GM13976 (cell line): ENCODE measurements around the gene GABRG3.

Experiments used
- DNase-seq: peaks from one replicate; pipeline ENCODE4 v3.0.0; 2012; ENCODE audit warnings: low spot score
- CTCF ChIP-seq: IDR thresholded peaks from 2 replicates; pipeline ENCODE4 v1.5.1; 2012; ENCODE audit warnings: borderline replicate concordance, mild to moderate bottlenecking; ENCODE audit not compliant: insufficient read depth; ENCODE audit errors: extremely low read depth, missing control alignments, control extremely low read depth
- in situ Hi-C: fragments of 300-500 bp; cut with MboI; formaldehyde crosslinking; loops from one replicate; pipeline ENCODE4 v1.12.0; 2022; ENCODE audit warnings: low sequenced_read_pairs, mixed read lengths, inconsistent platforms; ENCODE audit not compliant: unreplicated experiment

GABRG3 gene

GRCh38 chr15:26970712-26971210 is at the start of gene GABRG3:
GABRG3 (plus strand) TSS chr15:26971181.
- no peak for DNase-seq
- in situ Hi-C loops, result no loop called here
- no peak for TF ChIP-seq CTCF

- TF ChIP-seq CTCF, result no peak
- in situ Hi-C loops, result no loop called here
- no peak for DNase-seq
These were observed 49.5 kb upstream of the GABRG3 start for GRCh38 chr15:26921433-26921832.

GRCh38 chr15:26926081-26926480 is 44.9 kb upstream of the GABRG3 start:
- TF ChIP-seq CTCF, result no peak
- in situ Hi-C loops, result no loop called here
- no peak for DNase-seq

- TF ChIP-seq CTCF, result no peak
- DNase-seq, result no peak
- in situ Hi-C loops, result no loop called here
These were observed 42.9 kb upstream of the GABRG3 start for GRCh38 chr15:26928051-26928450.

GRCh38 chr15:26929588-26929987 is 41.4 kb upstream of the GABRG3 start:
- no peak for TF ChIP-seq CTCF
- DNase-seq, result no peak

GRCh38 chr15:26934848-26935247 is 36.1 kb upstream of the GABRG3 start:
- in situ Hi-C loops, result no loop called here
- no peak for TF ChIP-seq CTCF
- no peak for DNase-seq

More at GRCh38 chr15:26929588-26929987, 41.4 kb upstream of the GABRG3 start:
- in situ Hi-C loops, result no loop called here

GRCh38 chr15:26935322-26935721 is 35.7 kb upstream of the GABRG3 start:
- DNase-seq, result no peak
- TF ChIP-seq CTCF, result no peak
- in situ Hi-C loops, result no loop called here
